HEK293 (cell line): Measurements from ENCODE around the gene PADI3.

ENCODE experiments used
- BCL11A ChIP-seq: fragments of 450-650 bp; formaldehyde crosslinking; IDR thresholded peaks from 2 replicates; pipeline ENCODE4 v1.5.1; 2016; ENCODE audit warnings: low read depth, missing biosample characterization, missing genetic modification characterization
- FEZF1 ChIP-seq: fragments of 450-650 bp; formaldehyde crosslinking; IDR thresholded peaks from 2 replicates; pipeline ENCODE4 v1.5.1; 2016; ENCODE audit warnings: missing biosample characterization, missing genetic modification characterization
- KLF7 ChIP-seq: fragments of 450-650 bp; formaldehyde crosslinking; IDR thresholded peaks from 2 replicates; pipeline ENCODE4 v1.5.1; 2016; ENCODE audit warnings: missing biosample characterization, missing genetic modification characterization, borderline replicate concordance
- KLF8 ChIP-seq: fragments of 450-650 bp; formaldehyde crosslinking; IDR thresholded peaks from 2 replicates; pipeline ENCODE4 v1.5.1; 2016; ENCODE audit warnings: missing biosample characterization, missing genetic modification characterization
- MZF1 ChIP-seq: fragments of 450-650 bp; formaldehyde crosslinking; IDR thresholded peaks from 2 replicates; pipeline ENCODE4 v1.5.1; 2017; ENCODE audit warnings: missing biosample characterization, missing genetic modification characterization, borderline replicate concordance
- SP2 ChIP-seq: fragments of 450-650 bp; formaldehyde crosslinking; IDR thresholded peaks from 2 replicates; pipeline ENCODE4 v1.5.1; 2016; ENCODE audit warnings: missing biosample characterization, missing genetic modification characterization
- ZBTB1 ChIP-seq: fragments of 450-650 bp; formaldehyde crosslinking; IDR thresholded peaks from 2 replicates; pipeline ENCODE4 v1.5.1; 2016; ENCODE audit warnings: missing biosample characterization, missing genetic modification characterization
- ZFP41 ChIP-seq: fragments of 450-650 bp; formaldehyde crosslinking; IDR thresholded peaks from 2 replicates; pipeline ENCODE4 v1.5.1; 2016; ENCODE audit warnings: missing biosample characterization, missing genetic modification characterization, borderline replicate concordance
- ZIC2 ChIP-seq: fragments of 450-650 bp; formaldehyde crosslinking; IDR thresholded peaks from 2 replicates; pipeline ENCODE4 v1.5.1; 2016; ENCODE audit warnings: missing biosample characterization, missing genetic modification characterization
- ZNF2 ChIP-seq: fragments of 450-650 bp; formaldehyde crosslinking; IDR thresholded peaks from 2 replicates; pipeline ENCODE4 v1.5.1; 2016; ENCODE audit warnings: missing biosample characterization, missing genetic modification characterization
- ZNF239 ChIP-seq: fragments of 450-650 bp; formaldehyde crosslinking; IDR thresholded peaks from 2 replicates; pipeline ENCODE4 v1.5.1; 2016; ENCODE audit warnings: missing biosample characterization, missing genetic modification characterization
- ZNF24 ChIP-seq: fragments of 450-650 bp; formaldehyde crosslinking; IDR thresholded peaks from 2 replicates; pipeline ENCODE4 v1.5.1; 2016; ENCODE audit warnings: missing biosample characterization, missing genetic modification characterization
- ZNF341 ChIP-seq: fragments of 450-650 bp; formaldehyde crosslinking; IDR thresholded peaks from 2 replicates; pipeline ENCODE4; 2016; ENCODE audit warnings: low read depth, missing biosample characterization, missing genetic modification characterization
- ZNF423 ChIP-seq: fragments of 450-650 bp; formaldehyde crosslinking; IDR thresholded peaks from 2 replicates; pipeline ENCODE4 v1.5.1; 2016; ENCODE audit warnings: missing biosample characterization, missing genetic modification characterization
- ZNF561 ChIP-seq: fragments of 450-650 bp; IDR thresholded peaks from 2 replicates; pipeline ENCODE4 v1.5.1; 2018; ENCODE audit warnings: missing biosample characterization, missing genetic modification characterization, borderline replicate concordance
- TF ChIP-seq, protein P1 (sequence below): fragments of 450-650 bp; formaldehyde crosslinking; conservative IDR thresholded peaks from 2 replicates; pipeline ENCODE4 v1.5.1; 2016; ENCODE audit warnings: low read depth, missing biosample characterization, missing genetic modification characterization
- TF ChIP-seq, protein P2 (sequence below): fragments of 450-650 bp; formaldehyde crosslinking; IDR thresholded peaks from 2 replicates; pipeline ENCODE4 v1.5.1; 2017; ENCODE audit warnings: missing biosample characterization, missing genetic modification characterization
- TF ChIP-seq, protein P3 (sequence below): sonication (generic); formaldehyde crosslinking; IDR thresholded peaks from 2 replicates; pipeline ENCODE4 v1.8.1; 2022; ENCODE audit warnings: mild to moderate bottlenecking, moderate library complexity, missing genetic modification reagents
- TF ChIP-seq, protein P4 (sequence below): fragments of 450-650 bp; formaldehyde crosslinking; IDR thresholded peaks from 2 replicates; pipeline ENCODE4 v1.5.1; 2016; ENCODE audit warnings: missing biosample characterization, missing genetic modification characterization
- TF ChIP-seq, protein P5 (sequence below): fragments of 450-650 bp; formaldehyde crosslinking; IDR thresholded peaks from 2 replicates; pipeline ENCODE4 v1.5.1; 2016; ENCODE audit warnings: missing biosample characterization, missing genetic modification characterization, low read depth

The PADI3 gene

DNA sequence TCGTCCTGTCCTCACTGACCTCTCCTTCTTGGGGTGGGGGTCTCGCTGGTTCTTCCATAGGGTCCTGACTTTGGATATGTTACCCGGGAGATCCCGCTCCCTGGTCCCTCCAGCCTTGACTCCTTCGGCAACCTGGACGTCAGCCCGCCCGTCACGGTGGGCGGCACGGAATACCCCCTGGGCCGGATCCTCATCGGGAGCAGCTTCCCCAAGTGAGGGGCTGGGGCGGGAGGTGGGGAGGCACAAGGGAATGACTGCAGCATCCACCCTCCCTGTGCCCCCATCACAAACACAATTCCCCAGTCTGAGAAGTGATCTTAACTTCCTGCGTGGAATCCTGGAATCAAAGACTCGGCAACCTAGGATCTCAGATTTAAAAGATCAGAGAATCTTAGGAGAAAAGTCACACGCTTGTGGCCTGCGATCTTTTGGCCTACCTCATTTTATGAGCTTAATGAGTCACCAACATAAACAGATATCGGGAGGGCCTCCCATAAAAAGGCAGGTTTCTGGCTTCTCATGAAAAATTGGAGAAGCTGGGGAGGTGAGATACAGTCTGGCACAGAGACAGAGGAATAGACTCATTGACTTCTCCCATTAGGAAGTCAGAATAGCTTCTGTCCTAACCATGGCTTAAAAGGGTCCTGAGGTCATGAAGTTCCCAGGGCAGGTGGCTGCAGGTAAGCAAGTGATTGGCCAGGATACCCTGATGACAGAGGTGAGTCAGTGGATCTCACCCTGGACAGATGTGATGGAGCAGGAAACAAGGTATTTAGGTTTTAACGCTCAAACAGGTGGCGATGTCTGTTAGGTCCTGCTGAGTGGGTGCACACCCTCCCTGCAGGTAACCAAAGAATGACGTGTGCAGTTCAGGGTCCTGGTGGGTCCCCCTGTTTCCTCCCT, 15.9 kb upstream of the PADI3 start (continued):
- TF ChIP-seq, protein P1, sequence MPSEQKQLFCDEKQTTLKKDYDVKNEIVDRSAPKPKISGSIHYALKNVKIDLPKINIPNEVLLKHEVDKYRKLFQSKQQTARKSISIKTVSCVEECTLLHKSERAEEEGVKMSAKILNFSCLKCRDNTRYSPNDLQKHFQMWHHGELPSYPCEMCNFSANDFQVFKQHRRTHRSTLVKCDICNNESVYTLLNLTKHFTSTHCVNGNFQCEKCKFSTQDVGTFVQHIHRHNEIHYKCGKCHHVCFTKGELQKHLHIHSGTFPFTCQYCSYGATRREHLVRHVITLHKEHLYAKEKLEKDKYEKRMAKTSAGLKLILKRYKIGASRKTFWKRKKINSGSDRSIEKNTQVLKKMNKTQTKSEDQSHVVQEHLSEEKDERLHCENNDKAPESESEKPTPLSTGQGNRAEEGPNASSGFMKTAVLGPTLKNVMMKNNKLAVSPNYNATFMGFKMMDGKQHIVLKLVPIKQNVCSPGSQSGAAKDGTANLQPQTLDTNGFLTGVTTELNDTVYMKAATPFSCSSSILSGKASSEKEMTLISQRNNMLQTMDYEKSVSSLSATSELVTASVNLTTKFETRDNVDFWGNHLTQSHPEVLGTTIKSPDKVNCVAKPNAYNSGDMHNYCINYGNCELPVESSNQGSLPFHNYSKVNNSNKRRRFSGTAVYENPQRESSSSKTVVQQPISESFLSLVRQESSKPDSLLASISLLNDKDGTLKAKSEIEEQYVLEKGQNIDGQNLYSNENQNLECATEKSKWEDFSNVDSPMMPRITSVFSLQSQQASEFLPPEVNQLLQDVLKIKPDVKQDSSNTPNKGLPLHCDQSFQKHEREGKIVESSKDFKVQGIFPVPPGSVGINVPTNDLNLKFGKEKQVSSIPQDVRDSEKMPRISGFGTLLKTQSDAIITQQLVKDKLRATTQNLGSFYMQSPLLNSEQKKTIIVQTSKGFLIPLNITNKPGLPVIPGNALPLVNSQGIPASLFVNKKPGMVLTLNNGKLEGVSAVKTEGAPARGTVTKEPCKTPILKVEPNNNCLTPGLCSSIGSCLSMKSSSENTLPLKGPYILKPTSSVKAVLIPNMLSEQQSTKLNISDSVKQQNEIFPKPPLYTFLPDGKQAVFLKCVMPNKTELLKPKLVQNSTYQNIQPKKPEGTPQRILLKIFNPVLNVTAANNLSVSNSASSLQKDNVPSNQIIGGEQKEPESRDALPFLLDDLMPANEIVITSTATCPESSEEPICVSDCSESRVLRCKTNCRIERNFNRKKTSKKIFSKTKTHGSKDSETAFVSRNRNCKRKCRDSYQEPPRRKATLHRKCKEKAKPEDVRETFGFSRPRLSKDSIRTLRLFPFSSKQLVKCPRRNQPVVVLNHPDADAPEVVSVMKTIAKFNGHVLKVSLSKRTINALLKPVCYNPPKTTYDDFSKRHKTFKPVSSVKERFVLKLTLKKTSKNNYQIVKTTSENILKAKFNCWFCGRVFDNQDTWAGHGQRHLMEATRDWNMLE (tag by site-specific recombination): 0 out of 2 replicates have a peak, but pooled peaks have one; percentile 17
- TF ChIP-seq MZF1 (peak; percentile 35; the same call in 1 of the 2 replicates), ZIC2 (tag by site-specific recombination) (peak; percentile 51), ZNF24 (tag by site-specific recombination) (peak; percentile 72; the same call in 1 of the 2 replicates), KLF7 (tag by site-specific recombination) (no peak), ZNF239 (no peak), KLF8 (tag by site-specific recombination) (peak; percentile 86), ZNF341 (tag by site-specific recombination) (peak; percentile 87), ZBTB1 (tag by site-specific recombination) (no peak), SP2 (tag by site-specific recombination) (peak; percentile 14), FEZF1 (tag by site-specific recombination) (peak; percentile 89), BCL11A (tag by site-specific recombination) (peak; percentile 94), ZNF561 (tag by site-specific recombination) (peak; percentile 38; the same call in 1 of the 2 replicates), ZNF423 (tag by site-specific recombination) (peak; percentile 24; the same call in 1 of the 2 replicates), ZFP41 (tag by site-specific recombination) (no peak), ZNF2 (no peak)
- TF ChIP-seq, protein P2, sequence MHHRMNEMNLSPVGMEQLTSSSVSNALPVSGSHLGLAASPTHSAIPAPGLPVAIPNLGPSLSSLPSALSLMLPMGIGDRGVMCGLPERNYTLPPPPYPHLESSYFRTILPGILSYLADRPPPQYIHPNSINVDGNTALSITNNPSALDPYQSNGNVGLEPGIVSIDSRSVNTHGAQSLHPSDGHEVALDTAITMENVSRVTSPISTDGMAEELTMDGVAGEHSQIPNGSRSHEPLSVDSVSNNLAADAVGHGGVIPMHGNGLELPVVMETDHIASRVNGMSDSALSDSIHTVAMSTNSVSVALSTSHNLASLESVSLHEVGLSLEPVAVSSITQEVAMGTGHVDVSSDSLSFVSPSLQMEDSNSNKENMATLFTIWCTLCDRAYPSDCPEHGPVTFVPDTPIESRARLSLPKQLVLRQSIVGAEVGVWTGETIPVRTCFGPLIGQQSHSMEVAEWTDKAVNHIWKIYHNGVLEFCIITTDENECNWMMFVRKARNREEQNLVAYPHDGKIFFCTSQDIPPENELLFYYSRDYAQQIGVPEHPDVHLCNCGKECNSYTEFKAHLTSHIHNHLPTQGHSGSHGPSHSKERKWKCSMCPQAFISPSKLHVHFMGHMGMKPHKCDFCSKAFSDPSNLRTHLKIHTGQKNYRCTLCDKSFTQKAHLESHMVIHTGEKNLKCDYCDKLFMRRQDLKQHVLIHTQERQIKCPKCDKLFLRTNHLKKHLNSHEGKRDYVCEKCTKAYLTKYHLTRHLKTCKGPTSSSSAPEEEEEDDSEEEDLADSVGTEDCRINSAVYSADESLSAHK (tag by site-specific recombination): peak; percentile 78
- TF ChIP-seq, protein P3, sequence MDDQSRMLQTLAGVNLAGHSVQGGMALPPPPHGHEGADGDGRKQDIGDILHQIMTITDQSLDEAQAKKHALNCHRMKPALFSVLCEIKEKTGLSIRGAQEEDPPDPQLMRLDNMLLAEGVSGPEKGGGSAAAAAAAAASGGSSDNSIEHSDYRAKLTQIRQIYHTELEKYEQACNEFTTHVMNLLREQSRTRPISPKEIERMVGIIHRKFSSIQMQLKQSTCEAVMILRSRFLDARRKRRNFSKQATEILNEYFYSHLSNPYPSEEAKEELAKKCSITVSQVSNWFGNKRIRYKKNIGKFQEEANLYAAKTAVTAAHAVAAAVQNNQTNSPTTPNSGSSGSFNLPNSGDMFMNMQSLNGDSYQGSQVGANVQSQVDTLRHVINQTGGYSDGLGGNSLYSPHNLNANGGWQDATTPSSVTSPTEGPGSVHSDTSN (CRISPR knock-in tag): no peak
- TF ChIP-seq, protein P4, sequence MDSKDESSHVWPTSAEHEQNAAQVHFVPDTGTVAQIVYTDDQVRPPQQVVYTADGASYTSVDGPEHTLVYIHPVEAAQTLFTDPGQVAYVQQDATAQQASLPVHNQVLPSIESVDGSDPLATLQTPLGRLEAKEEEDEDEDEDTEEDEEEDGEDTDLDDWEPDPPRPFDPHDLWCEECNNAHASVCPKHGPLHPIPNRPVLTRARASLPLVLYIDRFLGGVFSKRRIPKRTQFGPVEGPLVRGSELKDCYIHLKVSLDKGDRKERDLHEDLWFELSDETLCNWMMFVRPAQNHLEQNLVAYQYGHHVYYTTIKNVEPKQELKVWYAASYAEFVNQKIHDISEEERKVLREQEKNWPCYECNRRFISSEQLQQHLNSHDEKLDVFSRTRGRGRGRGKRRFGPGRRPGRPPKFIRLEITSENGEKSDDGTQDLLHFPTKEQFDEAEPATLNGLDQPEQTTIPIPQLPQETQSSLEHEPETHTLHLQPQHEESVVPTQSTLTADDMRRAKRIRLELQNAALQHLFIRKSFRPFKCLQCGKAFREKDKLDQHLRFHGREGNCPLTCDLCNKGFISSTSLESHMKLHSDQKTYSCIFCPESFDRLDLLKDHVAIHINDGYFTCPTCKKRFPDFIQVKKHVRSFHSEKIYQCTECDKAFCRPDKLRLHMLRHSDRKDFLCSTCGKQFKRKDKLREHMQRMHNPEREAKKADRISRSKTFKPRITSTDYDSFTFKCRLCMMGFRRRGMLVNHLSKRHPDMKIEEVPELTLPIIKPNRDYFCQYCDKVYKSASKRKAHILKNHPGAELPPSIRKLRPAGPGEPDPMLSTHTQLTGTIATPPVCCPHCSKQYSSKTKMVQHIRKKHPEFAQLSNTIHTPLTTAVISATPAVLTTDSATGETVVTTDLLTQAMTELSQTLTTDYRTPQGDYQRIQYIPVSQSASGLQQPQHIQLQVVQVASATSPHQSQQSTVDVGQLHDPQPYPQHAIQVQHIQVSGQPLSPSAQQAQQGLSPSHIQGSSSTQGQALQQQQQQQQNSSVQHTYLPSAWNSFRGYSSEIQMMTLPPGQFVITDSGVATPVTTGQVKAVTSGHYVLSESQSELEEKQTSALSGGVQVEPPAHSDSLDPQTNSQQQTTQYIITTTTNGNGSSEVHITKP: 0 out of 2 replicates have a peak, but pooled peaks have one; percentile 52
- TF ChIP-seq, protein P5, sequence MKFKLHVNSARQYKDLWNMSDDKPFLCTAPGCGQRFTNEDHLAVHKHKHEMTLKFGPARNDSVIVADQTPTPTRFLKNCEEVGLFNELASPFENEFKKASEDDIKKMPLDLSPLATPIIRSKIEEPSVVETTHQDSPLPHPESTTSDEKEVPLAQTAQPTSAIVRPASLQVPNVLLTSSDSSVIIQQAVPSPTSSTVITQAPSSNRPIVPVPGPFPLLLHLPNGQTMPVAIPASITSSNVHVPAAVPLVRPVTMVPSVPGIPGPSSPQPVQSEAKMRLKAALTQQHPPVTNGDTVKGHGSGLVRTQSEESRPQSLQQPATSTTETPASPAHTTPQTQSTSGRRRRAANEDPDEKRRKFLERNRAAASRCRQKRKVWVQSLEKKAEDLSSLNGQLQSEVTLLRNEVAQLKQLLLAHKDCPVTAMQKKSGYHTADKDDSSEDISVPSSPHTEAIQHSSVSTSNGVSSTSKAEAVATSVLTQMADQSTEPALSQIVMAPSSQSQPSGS (tag by site-specific recombination): peak; percentile 41; the same call in 1 of the 2 replicates
